NCI-H2227 (cell line): ENCODE measurements around the gene LYL1.

Experiments
- DNase-seq: peaks from one replicate; lab custom pipeline; 2025; ENCODE audit not compliant: unreplicated experiment; lab: John Stamatoyannopoulos, UW

LYL1 gene

GRCh38 chr19:13060233-13060963 is 42.3 kb downstream of the LYL1 start:
- DNase-seq: no peak

- DNase-seq: no peak
These were observed 43.6 kb downstream of the LYL1 start for GRCh38 chr19:13058951-13059660.

GRCh38 chr19:13057744-13058143 is 44.9 kb downstream of the LYL1 start:
- DNase-seq: no peak

GRCh38 chr19:13057147-13057572 is 45.5 kb downstream of the LYL1 start:
- peak; percentile 29 for DNase-seq

- DNase-seq: no peak
These were observed 46.5 kb downstream of the LYL1 start for GRCh38 chr19:13056052-13056660.

- DNase-seq: no peak
These were observed 47.2 kb downstream of the LYL1 start for GRCh38 chr19:13055213-13056051.

- DNase-seq: no peak
These were observed 47.9 kb downstream of the LYL1 start for GRCh38 chr19:13054626-13055212.

GRCh38 chr19:13053761-13054625 is 48.7 kb downstream of the LYL1 start:
- no peak for DNase-seq

GRCh38 chr19:13053238-13053637 is 49.4 kb downstream of the LYL1 start:
- no peak for DNase-seq

GRCh38 chr19:13052447-13053175 is 50.0 kb downstream of the LYL1 start:
- DNase-seq: no peak

- DNase-seq: peak; percentile 59
These were observed 51.0 kb downstream of the LYL1 start for GRCh38 chr19:13051557-13052165.

- DNase-seq: no peak
These were observed 52.4 kb downstream of the LYL1 start for GRCh38 chr19:13050274-13050673.
